IMR-90 (cell line): ENCODE measurements around the gene ESRRB. TPM values are rescaled to one million over a fixed set of nuclear protein-coding genes. Genes with fewer than 3 reads are reported as not detected.

ENCODE experiments used
- ATAC-seq: fragments of 200-7000 bp; cut with Tn5 transposase; 2 replicates; pipeline ENCODE4 v1.9.1; 2020; ENCODE audit warnings: low read depth, mild to moderate bottlenecking, moderate library complexity
- BruUV-seq: library from RNA; stranded (reverse); fragments of 400-500 nt; replicated peaks from 2 replicates; lab custom pipeline; 2021; lab: Mats Ljungman, UMichigan
- CTCF ChIA-PET: fragments of 300-600 bp; formaldehyde crosslinking; extraction: SDS; loops from one replicate; lab custom pipeline; 2021; ENCODE audit warnings: antibody characterized with exemption; lab: Yijun Ruan, JAX
- POLR2A ChIA-PET: fragments of 300-600 bp; sonication (Branson Sonifier 250); formaldehyde crosslinking; loops from one replicate; lab custom pipeline; 2022; ENCODE audit warnings: antibody characterized with exemption; ENCODE audit not compliant: unreplicated experiment; lab: Charles Lee
- DNase-seq: peaks from one replicate; pipeline ENCODE4 v3.0.0; 2013
- H2AFZ ChIP-seq: replicated peaks from 2 replicates; pipeline ENCODE3; 2013; ENCODE audit warnings: low read length, mild to moderate bottlenecking; ENCODE audit not compliant: poor library complexity
- H2AK5ac ChIP-seq: 2 replicates; pipeline ENCODE4 v1.6.1; 2013; ENCODE audit warnings: low read depth, low read length, inconsistent platforms
- H2AK9ac ChIP-seq: replicated peaks from 2 replicates; pipeline ENCODE3; 2013; ENCODE audit warnings: mild to moderate bottlenecking, low read depth, low read length, moderate library complexity; ENCODE audit not compliant: poor library complexity
- H2BK120ac ChIP-seq: 2 replicates; pipeline ENCODE4 v1.6.1; 2013; ENCODE audit warnings: low read depth, low read length, inconsistent platforms
- H2BK15ac ChIP-seq: 3 replicates; pipeline ENCODE4 v1.6.1; 2013; ENCODE audit warnings: low read depth, low read length, inconsistent platforms
- H2BK20ac ChIP-seq: 2 replicates; pipeline ENCODE4 v1.6.1; 2013; ENCODE audit warnings: low read depth, mild to moderate bottlenecking, inconsistent platforms, low read length, moderate library complexity
- H2BK5ac ChIP-seq: 2 replicates; pipeline ENCODE4 v1.6.1; 2013; ENCODE audit warnings: mild to moderate bottlenecking, low read depth, low read length, inconsistent platforms; ENCODE audit not compliant: poor library complexity, severe bottlenecking
- H3K14ac ChIP-seq: replicated peaks from 2 replicates; pipeline ENCODE4 v1.6.1; 2013; ENCODE audit warnings: low read depth, low read length, inconsistent platforms
- H3K18ac ChIP-seq: 2 replicates; pipeline ENCODE4 v1.6.1; 2013; ENCODE audit warnings: low read depth, low read length, control low read depth
- H3K23ac ChIP-seq: 2 replicates; pipeline ENCODE4 v1.6.1; 2013; ENCODE audit warnings: low read depth, low read length, inconsistent platforms
- H3K27ac ChIP-seq: 2 replicates; pipeline ENCODE4 v1.5.1; 2013; ENCODE audit warnings: mild to moderate bottlenecking, control low read depth, low read length; ENCODE audit not compliant: insufficient read depth
- H3K27me3 ChIP-seq: 2 replicates; pipeline ENCODE4 v1.6.1; 2013; ENCODE audit warnings: low read length; ENCODE audit not compliant: control insufficient read depth, insufficient read depth
- H3K36me3 ChIP-seq: 2 replicates; pipeline ENCODE4 v1.6.1; 2013; ENCODE audit warnings: low read length, mixed read lengths; ENCODE audit not compliant: control insufficient read depth, insufficient read depth
- H3K4ac ChIP-seq: 2 replicates; pipeline ENCODE4 v1.6.1; 2013; ENCODE audit warnings: low read depth, low read length, inconsistent platforms
- H3K4me1 ChIP-seq: 2 replicates; pipeline ENCODE4 v1.6.1; 2013; ENCODE audit warnings: low read length, mixed read lengths; ENCODE audit not compliant: control insufficient read depth, insufficient read depth
- H3K4me2 ChIP-seq: 2 replicates; pipeline ENCODE4 v1.6.1; 2013; ENCODE audit warnings: low read depth, mild to moderate bottlenecking, control low read depth, low read length, moderate library complexity
- H3K4me3 ChIP-seq: 2 replicates; pipeline ENCODE4 v1.5.1; 2013; ENCODE audit warnings: low read depth, mild to moderate bottlenecking, control low read depth, low read length, moderate library complexity; ENCODE audit not compliant: insufficient read depth
- H3K56ac ChIP-seq: 2 replicates; pipeline ENCODE4 v1.6.1; 2013; ENCODE audit warnings: low read length, inconsistent platforms; ENCODE audit not compliant: insufficient read depth; ENCODE audit errors: extremely low read depth
- H3K79me1 ChIP-seq, 2 experiments: 2 replicates each; pipeline ENCODE4 v1.6.1; 2013; ENCODE audit warnings: low read length in 2 of 2, inconsistent platforms in 1 of 2, low read depth in 1 of 2
- H3K9ac ChIP-seq: 2 replicates; pipeline ENCODE4 v1.6.1; 2013; ENCODE audit warnings: low read depth, low read length, control low read depth
- H3K9me1 ChIP-seq: 2 replicates; pipeline ENCODE4 v1.6.1; 2013; ENCODE audit warnings: low read length, inconsistent platforms; ENCODE audit not compliant: insufficient read depth
- H3K9me3 ChIP-seq: 2 replicates; pipeline ENCODE4 v1.6.1; 2013; ENCODE audit warnings: low read length; ENCODE audit not compliant: control insufficient read depth, insufficient read depth
- H4K20me1 ChIP-seq: 2 replicates; pipeline ENCODE4 v1.6.1; 2013; ENCODE audit warnings: low read length, inconsistent platforms; ENCODE audit not compliant: insufficient read depth
- H4K5ac ChIP-seq: 2 replicates; pipeline ENCODE4 v1.6.1; 2013; ENCODE audit warnings: mild to moderate bottlenecking, low read depth, low read length, control low read depth
- H4K8ac ChIP-seq, 2 experiments: 2 replicates each; pipeline ENCODE4 v1.6.1; 2013; ENCODE audit warnings: low read depth in 2 of 2, low read length in 2 of 2, control low read depth in 1 of 2, inconsistent platforms in 1 of 2
- H4K91ac ChIP-seq: 2 replicates; pipeline ENCODE4 v1.6.1; 2013; ENCODE audit warnings: low read depth, low read length, inconsistent platforms; ENCODE audit not compliant: insufficient read depth
- BHLHE40 ChIP-seq: fragments of 150-350 bp; IDR thresholded peaks from 2 replicates; pipeline ENCODE4 v1.6.1; 2016; ENCODE audit warnings: mild to moderate bottlenecking, low read depth, low read length
- USF2 ChIP-seq: fragments of 150-350 bp; IDR thresholded peaks from 2 replicates; pipeline ENCODE4 v1.6.1; 2017; ENCODE audit warnings: mild to moderate bottlenecking, antibody characterized with exemption, low read length, low read depth
- WGBS, 2 experiments: methylation state at CpG; one replicate each; pipeline versions ENCODE4 v1.1.5 to v1.1.7; 2013; ENCODE audit warnings: missing lambda C conversion rate in 2 of 2; ENCODE audit not compliant: insufficient read length in 1 of 2; ENCODE audit errors: extremely low coverage in 2 of 2; 5-methylcytosine and 5-hydroxymethylcytosine counted together
- dilution Hi-C: fragments of 300-500 bp; cut with HindIII; formaldehyde crosslinking; loops from one replicate; pipeline ENCODE4 v1.14.3; 2018; ENCODE audit warnings: low sequenced_read_pairs; ENCODE audit not compliant: unreplicated experiment
- in situ Hi-C: fragments of 300-500 bp; cut with MboI; formaldehyde crosslinking; loops from 3 replicates; pipeline ENCODE4 v1.14.3; 2019; ENCODE audit warnings: low sequenced_read_pairs, inconsistent platforms, mixed read lengths
- intact Hi-C: fragments of 100-400 bp; cut with micrococcal nuclease; formaldehyde crosslinking; loops from 2 replicates; pipeline ENCODE4 v1.10.0; 2022
- polyA plus RNA-seq, 3 experiments: library from polyadenylated mRNA; depleted of rRNA; stranded (reverse); fragments of >200 nt; gene quantifications; 2 replicates each; pipeline ENCODE4 v1.2.3, GENCODE V29; 2012; ENCODE audit warnings: low replicate concordance in 1 of 3
- total RNA-seq: library from RNA; depleted of rRNA; stranded (reverse); fragments of >200 nt; gene quantifications from 2 replicates; pipeline ENCODE4 v1.2.3, GENCODE V29; 2012

Gene ESRRB
- total and polyA plus RNA-seq, 2 of the 4 experiments (the other 2 are of a cell fraction), result not detected

GRCh38 chr14:76426161-76426696 lies 50.3 kb downstream of the ESRRB start:
- BruUV-seq, result no TSS peak
- H4K8ac ChIP-seq, result no peak overlapping the region

More at GRCh38 chr14:76426161-76426696, 50.3 kb downstream of the ESRRB start:
- Histone ChIP-seq H3K9ac (no peak overlapping the region), H3K27ac (no peak overlapping the region), H2BK120ac (no peak overlapping the region), H3K14ac (no peak overlapping the region), H3K79me1 (no peaks in the 10 kb centered on the region), H3K9me3 (no peaks in the 10 kb centered on the region), H2AK9ac (no peak overlapping the region), H4K20me1 (no peaks in the 10 kb centered on the region), H3K9me1 (no peaks in the 10 kb centered on the region), H4K5ac (no peak overlapping the region), H2BK20ac (no peak overlapping the region), H2AFZ (no peak overlapping the region), H3K18ac (no peak overlapping the region), H4K91ac (no peak overlapping the region), H2AK5ac (no peak overlapping the region), H3K56ac (no peak overlapping the region), H3K4ac (no peak overlapping the region), H3K27me3 (no peaks in the 10 kb centered on the region; the same call in 1 of the 2 replicates), H3K23ac (no peak overlapping the region), H3K4me2 (no peak overlapping the region), H2BK5ac (no peak overlapping the region), H3K36me3 (no peaks in the 10 kb centered on the region), H2BK15ac (no peak overlapping the region), H3K4me3 (no peak overlapping the region), H3K4me1 (no peaks in the 10 kb centered on the region)
- ATAC-seq, result no peak
- ChIA-PET CTCF (no interaction called here), POLR2A (no interaction called here)
- dilution Hi-C loops (no loop called here), in situ Hi-C loops (no loop called here), intact Hi-C loops (no loop called here)
- no CpG with 5 or more reads among the region's 1 CpG for WGBS, 2 experiments
- no peak for DNase-seq
- no peak for TF ChIP-seq BHLHE40
- peak; percentile 61 for TF ChIP-seq USF2
